NT2/D1 (cell line): ENCODE results near the gene PPFIBP1.

Experiments used
- SUZ12 ChIP-seq: IDR thresholded peaks from 2 replicates; pipeline ENCODE4 v1.6.1; 2011; ENCODE audit not compliant: insufficient read length, insufficient read depth; ENCODE audit errors: extremely low read depth
- ZNF274 ChIP-seq: IDR thresholded peaks from 2 replicates; pipeline ENCODE4 v1.6.1; 2011; ENCODE audit warnings: mild to moderate bottlenecking, low read depth, low read length

- no peak for TF ChIP-seq SUZ12
- TF ChIP-seq ZNF274: no peak
These were observed 18.9 kb upstream of the PPFIBP1 start for GRCh38 chr12:27505109-27505508.
